ENCODE data around the gene GDI1. TPM values are rescaled to one million over a fixed set of nuclear protein-coding genes. Genes with fewer than 3 reads are reported as not detected.
A peak's percentile ranks its signal among the peaks of the same experiment; 100 is the strongest.

Gene GDI1
- total RNA-seq, 1 donor from 2014 or later: 152 TPM

- no peak for TF ChIP-seq CTCF (IDR thresholded peaks at IDR 0.05)
- Mint-ChIP-seq H3K4me3 (ENCODE audit: unreplicated experiment) (no peak overlapping the region), H3K27me3 (ENCODE audit: unreplicated experiment) (no peaks in the 10 kb centered on the region), H3K36me3 (ENCODE audit: unreplicated experiment) (peaks cover 4% of the 10 kb centered on the region), H3K27ac (ENCODE audit: unreplicated experiment) (no peak overlapping the region), H3K9me3 (ENCODE audit: unreplicated experiment) (no peaks in the 10 kb centered on the region), H3K4me1 (ENCODE audit: unreplicated experiment) (peaks cover 15% of the 10 kb centered on the region)
- DNase-seq (ENCODE audit: extremely low spot score, unreplicated experiment): no peak
Measured at GRCh38 chrX:154404625-154405192, 32.2 kb upstream of the GDI1 start.

- Mint-ChIP-seq H3K4me3 (ENCODE audit: unreplicated experiment) (peak overlapping the region; percentile 79), H3K4me1 (ENCODE audit: unreplicated experiment) (peaks cover 23% of the 10 kb centered on the region), H3K27ac (ENCODE audit: unreplicated experiment) (peak overlapping the region; percentile 90), H3K27me3 (ENCODE audit: unreplicated experiment) (no peaks in the 10 kb centered on the region), H3K36me3 (ENCODE audit: unreplicated experiment) (peaks cover 2% of the 10 kb centered on the region), H3K9me3 (ENCODE audit: unreplicated experiment) (no peaks in the 10 kb centered on the region)
- no peak for TF ChIP-seq CTCF (IDR thresholded peaks at IDR 0.05)
- no peak for DNase-seq (ENCODE audit: extremely low spot score, unreplicated experiment)
Measured at GRCh38 chrX:154408659-154409221, 28.2 kb upstream of the GDI1 start.

- Mint-ChIP-seq H3K9me3 (ENCODE audit: unreplicated experiment) (no peaks in the 10 kb centered on the region), H3K4me1 (ENCODE audit: unreplicated experiment) (peaks cover 23% of the 10 kb centered on the region), H3K4me3 (ENCODE audit: unreplicated experiment) (peak within 1 kb of the TSS; percentile 79), H3K27ac (ENCODE audit: unreplicated experiment) (peak within 1 kb of the TSS; percentile 90), H3K36me3 (ENCODE audit: unreplicated experiment) (peaks cover under 1% of the 10 kb centered on the region), H3K27me3 (ENCODE audit: unreplicated experiment) (no peaks in the 10 kb centered on the region)
- DNase-seq (ENCODE audit: extremely low spot score, unreplicated experiment): peak; percentile 93
- TF ChIP-seq CTCF (IDR thresholded peaks at IDR 0.05): no peak
Measured at GRCh38 chrX:154409222-154409871, 27.6 kb upstream of the GDI1 start, which contains the start of gene DNASE1L1. Gene DNASE1L1 (minus strand): TSS chrX:154409254. CDS start chrX:154405568, 3,686 bp downstream.

- Mint-ChIP-seq H3K4me1 (ENCODE audit: unreplicated experiment) (peaks cover 23% of the 10 kb centered on the region), H3K36me3 (ENCODE audit: unreplicated experiment) (no peaks in the 10 kb centered on the region), H3K27me3 (ENCODE audit: unreplicated experiment) (no peaks in the 10 kb centered on the region), H3K4me3 (ENCODE audit: unreplicated experiment) (peak overlapping the region; percentile 68), H3K27ac (ENCODE audit: unreplicated experiment) (peak overlapping the region; percentile 47), H3K9me3 (ENCODE audit: unreplicated experiment) (no peaks in the 10 kb centered on the region)
- DNase-seq (ENCODE audit: extremely low spot score, unreplicated experiment): peak; percentile 84
- TF ChIP-seq CTCF (IDR thresholded peaks at IDR 0.05): no peak
Measured at GRCh38 chrX:154411981-154412340, 25.0 kb upstream of the GDI1 start.

GRCh38 chrX:154412468-154412867 is 24.5 kb upstream of the GDI1 start:
- Mint-ChIP-seq H3K4me1 (ENCODE audit: unreplicated experiment) (peaks cover 23% of the 10 kb centered on the region), H3K9me3 (ENCODE audit: unreplicated experiment) (no peaks in the 10 kb centered on the region), H3K4me3 (ENCODE audit: unreplicated experiment) (peak overlapping the region; percentile 68), H3K27ac (ENCODE audit: unreplicated experiment) (no peak overlapping the region), H3K27me3 (ENCODE audit: unreplicated experiment) (no peaks in the 10 kb centered on the region), H3K36me3 (ENCODE audit: unreplicated experiment) (no peaks in the 10 kb centered on the region)
- TF ChIP-seq CTCF (IDR thresholded peaks at IDR 0.05): no peak
- no peak for DNase-seq (ENCODE audit: extremely low spot score, unreplicated experiment)
